GM12878 (cell line): Measurements from ENCODE around the gene DYRK1B. TPM values are rescaled to one million over a fixed set of nuclear protein-coding genes. Genes with fewer than 3 reads are reported as not detected.

Experiments
- EGR1 ChIP-seq, 2 experiments: IDR thresholded peaks; 1 replicate in 1 of 2; 2 replicates in 1 of 2; pipeline ENCODE4 v1.6.1; 2011 to 2012; ENCODE audit warnings: low read depth in 2 of 2, low read length in 2 of 2, borderline replicate concordance in 1 of 2, mild to moderate bottlenecking in 1 of 2, moderate library complexity in 1 of 2
- IKZF1 ChIP-seq: fragments of 450-650 bp; conservative IDR thresholded peaks from 2 replicates; pipeline ENCODE4 v1.6.1; 2017; ENCODE audit warnings: antibody characterized with exemption, mild to moderate bottlenecking
- KDM1A ChIP-seq: fragments of 200-600 bp; sonication (generic); IDR thresholded peaks from 2 replicates; pipeline ENCODE4 v1.6.1; 2016; ENCODE audit warnings: borderline replicate concordance
- MXI1 ChIP-seq: fragments of 150-350 bp; IDR thresholded peaks from 2 replicates; pipeline ENCODE4 v1.6.1; 2011; ENCODE audit warnings: low read depth, mild to moderate bottlenecking, inconsistent platforms, low read length, improper control_type of control experiment
- MYC ChIP-seq: IDR thresholded peaks from 2 replicates; pipeline ENCODE4 v1.6.1; 2011; ENCODE audit warnings: mild to moderate bottlenecking, low read length, moderate library complexity, inconsistent platforms; ENCODE audit not compliant: insufficient read depth, insufficient replicate concordance, insufficient read length, severe bottlenecking
- NFYB ChIP-seq: IDR thresholded peaks from 2 replicates; pipeline ENCODE4 v1.6.1; 2011; ENCODE audit warnings: low read depth, mild to moderate bottlenecking, low read length, improper control_type of control experiment, moderate library complexity; ENCODE audit not compliant: insufficient read depth
- RCOR1 ChIP-seq: conservative IDR thresholded peaks from 2 replicates; pipeline ENCODE4 v1.6.1; 2012; ENCODE audit warnings: low read depth, low read length, improper control_type of control experiment
- RFX5 ChIP-seq: IDR thresholded peaks from 2 replicates; pipeline ENCODE4 v1.6.1; 2011; ENCODE audit warnings: low read depth, low read length, improper control_type of control experiment
- SMC3 ChIP-seq: IDR thresholded peaks from 2 replicates; pipeline ENCODE4 v1.6.1; 2011; ENCODE audit warnings: low read length, improper control_type of control experiment, borderline replicate concordance
- YBX1 ChIP-seq: fragments of 450-650 bp; IDR thresholded peaks from 2 replicates; pipeline ENCODE4 v1.6.1; 2016; ENCODE audit warnings: antibody characterized with exemption
- YY1 ChIP-seq: IDR thresholded peaks from 2 replicates; pipeline ENCODE4 v1.6.1; 2011; ENCODE audit warnings: low read depth, mild to moderate bottlenecking, low read length
- ZNF622 ChIP-seq: fragments of 450-650 bp; IDR thresholded peaks from 2 replicates; pipeline ENCODE4 v1.6.1; 2017; ENCODE audit warnings: mild to moderate bottlenecking, inconsistent platforms
- polyA plus RNA-seq, 11 experiments: library from polyadenylated mRNA; depleted of rRNA in 4 of 11; unstranded in 6 of 11; stranded (reverse) in 5 of 11; fragments of >200 nt; fragmentation: Nextera tagmentation in 4 of 11; fragmentation: Illumina TruSeq in 1 of 11; extraction: Ambion mirVana in 4 of 11; extraction: Trizol in 1 of 11; gene quantifications; 1 replicate in 1 of 11; 2 replicates in 10 of 11; pipeline versions ENCODE4 v1.2.1 to v1.2.3, GENCODE V29; 2011 to 2016; ENCODE audit warnings: inconsistent platforms in 2 of 11, missing spikeins in 2 of 11, low read depth in 1 of 11
- total RNA-seq, 4 experiments: library from RNA; depleted of rRNA in 3 of 4; stranded (reverse); fragments of >200 nt in 3 of 4; fragmentation: Illumina TruSeq in 1 of 4; extraction: Trizol in 1 of 4; gene quantifications; 2 replicates each; pipeline versions ENCODE4 v1.2.1 to v1.2.3, GENCODE V29; 2013 to 2021
- TF ChIP-seq, protein P1 (sequence below): fragments of 450-650 bp; IDR thresholded peaks from 2 replicates; pipeline ENCODE4 v1.6.1; 2016; ENCODE audit warnings: mild to moderate bottlenecking, moderate library complexity, borderline replicate concordance
- TF ChIP-seq, protein P2 (sequence below): fragments of 450-650 bp; formaldehyde crosslinking; IDR thresholded peaks from 2 replicates; pipeline ENCODE4 v1.5.0; 2022; ENCODE audit warnings: mild to moderate bottlenecking, missing genetic modification characterization
- TF ChIP-seq, protein P3 (sequence below): IDR thresholded peaks from 2 replicates; pipeline ENCODE4 v1.6.1; 2012; ENCODE audit warnings: low read depth, low read length, improper control_type of control experiment
- TF ChIP-seq, protein P4 (sequence below): fragments of 450-650 bp; IDR thresholded peaks from 2 replicates; pipeline ENCODE4 v1.6.1; 2016; ENCODE audit warnings: mild to moderate bottlenecking
- TF ChIP-seq, protein P5 (sequence below): IDR thresholded peaks from 2 replicates; pipeline ENCODE4 v1.6.1; 2012; ENCODE audit warnings: low read depth, low read length, improper control_type of control experiment

Gene DYRK1B
- total and polyA plus RNA-seq, 10 of the 15 experiments (the other 5 are each of a cell fraction or from before 2014, with no cell fraction given), result 0.07 to 10.2 (median 3.4) TPM; not detected in 1

DNA sequence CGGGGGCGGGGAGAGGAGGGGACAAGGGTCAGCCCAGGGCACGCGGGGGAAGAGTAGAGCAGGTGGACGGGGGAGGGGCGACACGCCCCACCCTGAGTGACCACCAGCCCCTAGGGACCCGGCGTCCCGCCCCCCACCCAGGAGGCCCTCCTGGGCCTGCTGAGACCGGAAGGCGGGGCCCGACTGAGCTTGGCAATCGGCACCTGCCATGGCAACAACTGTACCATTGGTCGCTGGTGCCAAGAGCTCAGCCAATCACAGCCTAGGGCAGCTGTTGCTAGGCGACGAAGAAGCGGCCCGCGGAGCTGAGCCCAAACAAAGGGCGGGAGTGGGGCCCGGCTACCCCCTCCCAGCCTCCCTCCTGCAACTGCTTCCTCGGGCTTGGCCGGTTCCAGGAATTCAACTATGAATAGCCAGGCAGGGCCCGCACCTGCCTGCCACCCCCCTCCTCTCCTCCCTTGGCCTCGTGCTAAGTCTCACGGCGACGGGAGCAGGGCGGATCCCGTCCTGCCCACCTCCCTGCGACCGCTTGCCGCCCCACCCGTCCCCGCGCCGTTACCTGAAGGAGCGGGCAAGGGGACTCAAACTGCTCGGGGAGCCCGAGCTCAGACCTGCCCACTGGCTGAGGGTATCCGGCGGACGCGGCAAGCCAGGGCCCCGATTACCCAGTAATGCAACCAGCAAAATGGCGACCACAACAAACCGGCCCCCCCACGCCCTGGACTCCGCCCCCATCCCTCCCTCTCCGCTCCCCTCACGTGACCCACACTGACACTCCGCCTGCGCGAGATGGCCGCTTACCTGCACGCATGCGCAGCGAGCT lies at the start of gene DYRK1B (continued):
- TF ChIP-seq, protein P1, sequence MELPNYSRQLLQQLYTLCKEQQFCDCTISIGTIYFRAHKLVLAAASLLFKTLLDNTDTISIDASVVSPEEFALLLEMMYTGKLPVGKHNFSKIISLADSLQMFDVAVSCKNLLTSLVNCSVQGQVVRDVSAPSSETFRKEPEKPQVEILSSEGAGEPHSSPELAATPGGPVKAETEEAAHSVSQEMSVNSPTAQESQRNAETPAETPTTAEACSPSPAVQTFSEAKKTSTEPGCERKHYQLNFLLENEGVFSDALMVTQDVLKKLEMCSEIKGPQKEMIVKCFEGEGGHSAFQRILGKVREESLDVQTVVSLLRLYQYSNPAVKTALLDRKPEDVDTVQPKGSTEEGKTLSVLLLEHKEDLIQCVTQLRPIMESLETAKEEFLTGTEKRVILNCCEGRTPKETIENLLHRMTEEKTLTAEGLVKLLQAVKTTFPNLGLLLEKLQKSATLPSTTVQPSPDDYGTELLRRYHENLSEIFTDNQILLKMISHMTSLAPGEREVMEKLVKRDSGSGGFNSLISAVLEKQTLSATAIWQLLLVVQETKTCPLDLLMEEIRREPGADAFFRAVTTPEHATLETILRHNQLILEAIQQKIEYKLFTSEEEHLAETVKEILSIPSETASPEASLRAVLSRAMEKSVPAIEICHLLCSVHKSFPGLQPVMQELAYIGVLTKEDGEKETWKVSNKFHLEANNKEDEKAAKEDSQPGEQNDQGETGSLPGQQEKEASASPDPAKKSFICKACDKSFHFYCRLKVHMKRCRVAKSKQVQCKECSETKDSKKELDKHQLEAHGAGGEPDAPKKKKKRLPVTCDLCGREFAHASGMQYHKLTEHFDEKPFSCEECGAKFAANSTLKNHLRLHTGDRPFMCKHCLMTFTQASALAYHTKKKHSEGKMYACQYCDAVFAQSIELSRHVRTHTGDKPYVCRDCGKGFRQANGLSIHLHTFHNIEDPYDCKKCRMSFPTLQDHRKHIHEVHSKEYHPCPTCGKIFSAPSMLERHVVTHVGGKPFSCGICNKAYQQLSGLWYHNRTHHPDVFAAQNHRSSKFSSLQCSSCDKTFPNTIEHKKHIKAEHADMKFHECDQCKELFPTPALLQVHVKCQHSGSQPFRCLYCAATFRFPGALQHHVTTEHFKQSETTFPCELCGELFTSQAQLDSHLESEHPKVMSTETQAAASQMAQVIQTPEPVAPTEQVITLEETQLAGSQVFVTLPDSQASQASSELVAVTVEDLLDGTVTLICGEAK, result peak; percentile 68; the same call in 1 of the 2 replicates
- TF ChIP-seq, protein P2, sequence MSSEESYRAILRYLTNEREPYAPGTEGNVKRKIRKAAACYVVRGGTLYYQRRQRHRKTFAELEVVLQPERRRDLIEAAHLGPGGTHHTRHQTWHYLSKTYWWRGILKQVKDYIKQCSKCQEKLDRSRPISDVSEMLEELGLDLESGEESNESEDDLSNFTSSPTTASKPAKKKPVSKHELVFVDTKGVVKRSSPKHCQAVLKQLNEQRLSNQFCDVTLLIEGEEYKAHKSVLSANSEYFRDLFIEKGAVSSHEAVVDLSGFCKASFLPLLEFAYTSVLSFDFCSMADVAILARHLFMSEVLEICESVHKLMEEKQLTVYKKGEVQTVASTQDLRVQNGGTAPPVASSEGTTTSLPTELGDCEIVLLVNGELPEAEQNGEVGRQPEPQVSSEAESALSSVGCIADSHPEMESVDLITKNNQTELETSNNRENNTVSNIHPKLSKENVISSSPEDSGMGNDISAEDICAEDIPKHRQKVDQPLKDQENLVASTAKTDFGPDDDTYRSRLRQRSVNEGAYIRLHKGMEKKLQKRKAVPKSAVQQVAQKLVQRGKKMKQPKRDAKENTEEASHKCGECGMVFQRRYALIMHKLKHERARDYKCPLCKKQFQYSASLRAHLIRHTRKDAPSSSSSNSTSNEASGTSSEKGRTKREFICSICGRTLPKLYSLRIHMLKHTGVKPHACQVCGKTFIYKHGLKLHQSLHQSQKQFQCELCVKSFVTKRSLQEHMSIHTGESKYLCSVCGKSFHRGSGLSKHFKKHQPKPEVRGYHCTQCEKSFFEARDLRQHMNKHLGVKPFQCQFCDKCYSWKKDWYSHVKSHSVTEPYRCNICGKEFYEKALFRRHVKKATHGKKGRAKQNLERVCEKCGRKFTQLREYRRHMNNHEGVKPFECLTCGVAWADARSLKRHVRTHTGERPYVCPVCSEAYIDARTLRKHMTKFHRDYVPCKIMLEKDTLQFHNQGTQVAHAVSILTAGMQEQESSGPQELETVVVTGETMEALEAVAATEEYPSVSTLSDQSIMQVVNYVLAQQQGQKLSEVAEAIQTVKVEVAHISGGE, result no peak
- TF ChIP-seq NFYB (peak; percentile 98), MYC (no peak), YBX1 (no peak), MXI1 (peak; percentile 91), RCOR1 (no peak), IKZF1 (0 out of 2 replicates have a peak, but pooled peaks have one; percentile 41), ZNF622 (no peak), SMC3 (no peak), RFX5 (peak; percentile 99), EGR1 (IDR thresholded peaks at IDR 0.05; ENCODE audit: borderline replicate concordance in 1 of 2, low read depth in 2 of 2, low read length in 2 of 2) (peak in 1 of 2 experiments; percentile 79; a peak in 2 of 3 replicates), KDM1A (no peak), YY1 (peak; percentile 95)
- TF ChIP-seq, protein P3, sequence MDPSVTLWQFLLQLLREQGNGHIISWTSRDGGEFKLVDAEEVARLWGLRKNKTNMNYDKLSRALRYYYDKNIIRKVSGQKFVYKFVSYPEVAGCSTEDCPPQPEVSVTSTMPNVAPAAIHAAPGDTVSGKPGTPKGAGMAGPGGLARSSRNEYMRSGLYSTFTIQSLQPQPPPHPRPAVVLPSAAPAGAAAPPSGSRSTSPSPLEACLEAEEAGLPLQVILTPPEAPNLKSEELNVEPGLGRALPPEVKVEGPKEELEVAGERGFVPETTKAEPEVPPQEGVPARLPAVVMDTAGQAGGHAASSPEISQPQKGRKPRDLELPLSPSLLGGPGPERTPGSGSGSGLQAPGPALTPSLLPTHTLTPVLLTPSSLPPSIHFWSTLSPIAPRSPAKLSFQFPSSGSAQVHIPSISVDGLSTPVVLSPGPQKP, result peak; percentile 68; the same call in 1 of the 2 replicates
- TF ChIP-seq, protein P4, sequence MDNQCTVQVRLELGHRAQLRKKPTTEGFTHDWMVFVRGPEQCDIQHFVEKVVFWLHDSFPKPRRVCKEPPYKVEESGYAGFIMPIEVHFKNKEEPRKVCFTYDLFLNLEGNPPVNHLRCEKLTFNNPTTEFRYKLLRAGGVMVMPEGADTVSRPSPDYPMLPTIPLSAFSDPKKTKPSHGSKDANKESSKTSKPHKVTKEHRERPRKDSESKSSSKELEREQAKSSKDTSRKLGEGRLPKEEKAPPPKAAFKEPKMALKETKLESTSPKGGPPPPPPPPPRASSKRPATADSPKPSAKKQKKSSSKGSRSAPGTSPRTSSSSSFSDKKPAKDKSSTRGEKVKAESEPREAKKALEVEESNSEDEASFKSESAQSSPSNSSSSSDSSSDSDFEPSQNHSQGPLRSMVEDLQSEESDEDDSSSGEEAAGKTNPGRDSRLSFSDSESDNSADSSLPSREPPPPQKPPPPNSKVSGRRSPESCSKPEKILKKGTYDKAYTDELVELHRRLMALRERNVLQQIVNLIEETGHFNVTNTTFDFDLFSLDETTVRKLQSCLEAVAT, result peak; percentile 42; the same call in 1 of the 2 replicates
- TF ChIP-seq, protein P5, sequence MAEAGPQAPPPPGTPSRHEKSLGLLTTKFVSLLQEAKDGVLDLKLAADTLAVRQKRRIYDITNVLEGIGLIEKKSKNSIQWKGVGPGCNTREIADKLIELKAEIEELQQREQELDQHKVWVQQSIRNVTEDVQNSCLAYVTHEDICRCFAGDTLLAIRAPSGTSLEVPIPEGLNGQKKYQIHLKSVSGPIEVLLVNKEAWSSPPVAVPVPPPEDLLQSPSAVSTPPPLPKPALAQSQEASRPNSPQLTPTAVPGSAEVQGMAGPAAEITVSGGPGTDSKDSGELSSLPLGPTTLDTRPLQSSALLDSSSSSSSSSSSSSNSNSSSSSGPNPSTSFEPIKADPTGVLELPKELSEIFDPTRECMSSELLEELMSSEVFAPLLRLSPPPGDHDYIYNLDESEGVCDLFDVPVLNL, result 0 out of 2 replicates have a peak, but pooled peaks have one; percentile 14
